ENCODE data around the gene MACROH2A1. TPM values are rescaled to one million over a fixed set of nuclear protein-coding genes. Genes with fewer than 3 reads are reported as not detected.

The MACROH2A1 gene
- total RNA-seq, 1 donor from 2014 or later: 390 TPM

DNA sequence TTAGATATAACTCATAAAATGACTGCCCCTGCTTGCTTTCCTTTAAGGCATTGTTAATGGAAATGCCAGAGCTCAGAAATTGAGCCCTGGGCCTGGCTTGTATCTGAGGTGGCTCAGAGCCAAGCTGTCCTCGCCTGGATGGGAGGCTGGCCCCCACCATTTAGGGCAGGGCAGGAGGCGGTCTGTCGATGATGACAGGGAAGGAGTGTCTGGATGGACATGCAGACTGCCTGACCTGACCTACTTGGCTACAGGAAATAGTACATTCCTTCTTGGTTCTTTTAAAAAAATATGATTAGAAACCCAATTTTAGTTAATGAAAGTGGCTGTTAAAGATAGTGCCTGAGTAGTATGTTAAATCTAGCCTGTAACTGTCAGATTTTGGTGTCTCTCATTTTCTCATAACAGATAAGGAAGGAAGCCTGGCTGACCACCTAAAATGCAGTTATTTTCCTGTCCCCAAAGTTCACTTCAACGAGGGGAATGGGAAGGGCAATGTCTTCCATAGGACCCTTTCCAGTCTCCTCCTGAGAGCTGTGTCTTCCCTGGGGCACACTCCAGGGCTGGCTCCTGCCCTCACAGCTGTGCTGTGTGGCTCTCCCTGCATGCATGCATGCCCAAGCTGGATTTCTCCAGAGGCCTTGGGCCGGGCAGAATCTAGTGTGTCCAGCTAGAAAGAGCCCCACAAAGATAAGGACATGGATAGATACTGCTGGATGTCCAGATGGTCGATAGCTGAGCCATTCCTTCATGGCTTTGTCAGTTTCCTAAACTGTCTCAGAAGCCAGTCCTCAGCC, 42.3 kb downstream of the MACROH2A1 start:
- no peak for DNase-seq (ENCODE audit: low read depth)
- H3K4me3 ChIP-seq (ENCODE audit: low read depth, low read length): no peak overlapping the region
- TF ChIP-seq, protein P1, sequence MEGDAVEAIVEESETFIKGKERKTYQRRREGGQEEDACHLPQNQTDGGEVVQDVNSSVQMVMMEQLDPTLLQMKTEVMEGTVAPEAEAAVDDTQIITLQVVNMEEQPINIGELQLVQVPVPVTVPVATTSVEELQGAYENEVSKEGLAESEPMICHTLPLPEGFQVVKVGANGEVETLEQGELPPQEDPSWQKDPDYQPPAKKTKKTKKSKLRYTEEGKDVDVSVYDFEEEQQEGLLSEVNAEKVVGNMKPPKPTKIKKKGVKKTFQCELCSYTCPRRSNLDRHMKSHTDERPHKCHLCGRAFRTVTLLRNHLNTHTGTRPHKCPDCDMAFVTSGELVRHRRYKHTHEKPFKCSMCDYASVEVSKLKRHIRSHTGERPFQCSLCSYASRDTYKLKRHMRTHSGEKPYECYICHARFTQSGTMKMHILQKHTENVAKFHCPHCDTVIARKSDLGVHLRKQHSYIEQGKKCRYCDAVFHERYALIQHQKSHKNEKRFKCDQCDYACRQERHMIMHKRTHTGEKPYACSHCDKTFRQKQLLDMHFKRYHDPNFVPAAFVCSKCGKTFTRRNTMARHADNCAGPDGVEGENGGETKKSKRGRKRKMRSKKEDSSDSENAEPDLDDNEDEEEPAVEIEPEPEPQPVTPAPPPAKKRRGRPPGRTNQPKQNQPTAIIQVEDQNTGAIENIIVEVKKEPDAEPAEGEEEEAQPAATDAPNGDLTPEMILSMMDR (conservative IDR thresholded peaks at IDR 0.05; ENCODE audit: low read depth, low read length): no peak

DNA sequence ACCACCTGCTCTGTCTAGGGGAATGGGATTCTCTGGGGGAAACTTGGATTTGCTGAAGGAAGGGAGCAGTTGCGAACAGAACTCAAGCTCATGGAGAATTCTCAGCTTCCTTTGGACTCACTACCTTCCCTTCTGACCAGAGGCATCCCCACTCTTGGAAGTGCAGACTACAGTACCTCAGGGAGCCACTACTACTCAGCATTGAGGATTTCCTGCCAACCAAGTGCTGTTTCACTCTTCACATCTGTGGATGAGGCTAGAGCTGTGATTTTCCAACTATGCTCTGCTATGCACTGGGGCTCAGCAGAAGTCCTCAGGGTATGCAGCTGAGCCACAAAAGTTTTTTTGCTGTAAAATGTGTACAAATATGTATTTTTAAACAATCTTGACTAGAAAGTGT, 43.9 kb downstream of the MACROH2A1 start:
- no peak for DNase-seq (ENCODE audit: low read depth)
- TF ChIP-seq, protein P1 (conservative IDR thresholded peaks at IDR 0.05; ENCODE audit: low read depth, low read length): no peak
- no peak overlapping the region for H3K4me3 ChIP-seq (ENCODE audit: low read depth, low read length)

DNA sequence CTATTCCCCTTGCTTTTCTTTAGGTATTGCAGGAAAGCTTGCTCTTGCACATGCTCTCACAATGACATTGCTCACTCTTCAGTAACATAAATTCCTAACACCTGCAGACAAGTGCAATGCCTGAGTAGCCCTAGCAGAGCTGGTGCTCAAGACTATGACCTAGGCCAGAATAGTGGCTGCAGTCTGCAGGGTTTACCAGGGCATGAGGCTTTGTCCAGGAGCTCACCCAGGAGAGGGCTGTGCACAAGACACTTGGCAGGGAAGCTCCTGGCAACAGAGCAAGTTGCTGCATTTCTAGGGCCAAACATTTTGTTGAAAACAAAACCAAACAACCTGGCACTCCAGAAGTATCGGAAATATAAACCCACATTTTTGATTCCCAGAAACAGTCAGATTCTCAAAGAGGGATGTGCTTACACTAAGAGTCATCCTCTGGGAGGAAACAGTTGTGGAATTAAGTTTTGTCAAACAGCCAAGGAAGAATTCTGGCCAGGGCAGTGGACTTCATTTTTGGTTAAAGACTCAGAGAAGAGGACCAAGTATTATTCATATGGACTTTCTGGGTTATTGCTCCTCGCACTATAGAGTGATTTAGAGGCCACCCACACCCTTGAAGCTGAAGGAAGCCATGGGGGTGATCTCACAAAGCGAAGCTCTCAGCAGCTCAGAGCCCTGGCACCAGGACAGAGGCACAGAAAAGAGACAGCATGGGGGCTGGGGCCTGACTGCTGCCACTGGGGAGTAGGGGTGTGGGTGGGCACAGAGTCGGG, 44.9 kb downstream of the MACROH2A1 start:
- DNase-seq (ENCODE audit: low read depth): no peak
- no peak overlapping the region for H3K4me3 ChIP-seq (ENCODE audit: low read depth, low read length)
- TF ChIP-seq, protein P1 (conservative IDR thresholded peaks at IDR 0.05; ENCODE audit: low read depth, low read length): no peak

DNA sequence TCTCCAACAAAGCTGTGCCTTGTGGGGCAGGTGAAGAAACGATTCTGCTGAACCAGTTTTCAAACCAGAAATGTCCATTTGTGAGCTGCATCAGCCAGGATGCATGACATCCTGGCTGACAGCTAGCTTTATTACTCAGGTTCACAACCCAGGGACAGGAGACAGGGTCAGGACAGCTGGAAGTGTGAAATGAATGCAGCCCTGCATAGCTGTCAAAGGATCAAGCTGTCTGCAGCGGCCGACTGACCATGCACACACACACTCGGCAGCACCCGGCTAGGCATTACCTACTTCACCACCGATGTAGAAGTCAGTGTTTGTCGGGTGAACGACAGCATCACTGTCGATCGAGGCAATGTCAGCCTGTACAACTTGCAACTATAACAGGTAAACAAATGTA, 48.5 kb downstream of the MACROH2A1 start:
- TF ChIP-seq, protein P1 (conservative IDR thresholded peaks at IDR 0.05; ENCODE audit: low read depth, low read length): no peak

DNA sequence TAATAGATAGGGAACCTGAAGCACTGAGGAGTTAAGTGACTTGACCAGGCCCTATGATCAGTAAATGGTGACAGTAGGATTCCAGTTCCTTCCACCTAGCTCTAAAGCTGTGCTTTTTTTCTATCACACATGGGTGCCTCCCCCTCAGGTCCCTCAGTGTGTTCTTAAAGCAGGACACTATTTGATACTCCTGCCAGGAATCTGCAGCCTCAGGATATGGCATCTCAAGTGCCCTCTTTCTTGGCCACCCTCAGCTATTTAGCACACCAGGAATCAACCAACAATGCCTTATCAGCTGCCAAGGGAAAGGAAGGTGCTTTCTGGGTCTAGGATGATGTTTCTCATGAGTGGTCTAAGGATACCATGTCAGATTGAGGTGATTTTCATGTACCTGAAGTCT, 49.1 kb downstream of the MACROH2A1 start:
- H3K4me3 ChIP-seq (ENCODE audit: low read depth, low read length): no peak overlapping the region
- TF ChIP-seq, protein P1 (conservative IDR thresholded peaks at IDR 0.05; ENCODE audit: low read depth, low read length): no peak
- no peak for DNase-seq (ENCODE audit: low read depth)

More for the DNA sequence above, 48.5 kb downstream of the MACROH2A1 start:
- DNase-seq (ENCODE audit: low read depth): no peak
- no peak overlapping the region for H3K4me3 ChIP-seq (ENCODE audit: low read depth, low read length)

DNA sequence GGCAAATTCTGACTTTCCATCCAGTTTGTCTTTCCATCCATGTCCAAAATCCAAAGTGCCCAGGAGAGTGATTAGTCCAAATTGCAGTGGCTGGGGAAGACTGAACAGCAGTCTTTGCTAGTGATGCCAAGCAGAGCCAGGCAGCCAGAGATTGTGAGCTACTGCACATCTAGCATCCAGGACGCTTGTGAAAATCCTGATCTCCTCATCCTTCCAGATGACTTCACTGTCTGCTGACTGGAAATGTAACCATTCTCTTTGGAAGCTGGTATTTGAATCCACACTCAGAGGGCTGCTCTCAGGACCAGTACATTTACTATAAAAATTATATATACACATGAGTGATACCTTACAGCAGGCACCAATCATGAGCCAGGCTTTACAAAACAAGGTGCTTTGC, 49.6 kb downstream of the MACROH2A1 start:
- no peak for DNase-seq (ENCODE audit: low read depth)
- TF ChIP-seq, protein P1 (conservative IDR thresholded peaks at IDR 0.05; ENCODE audit: low read depth, low read length): no peak
- no peak overlapping the region for H3K4me3 ChIP-seq (ENCODE audit: low read depth, low read length)
